ENCODE data around the gene LRRC45. TPM values are rescaled to one million over a fixed set of nuclear protein-coding genes. Genes with fewer than 3 reads are reported as not detected.
A peak's percentile ranks its signal among the peaks of the same experiment; 100 is the strongest.

The LRRC45 gene
- total and polyA plus RNA-seq, 2 experiments from 2014 or later: 16.1 to 40.7 TPM

DNA sequence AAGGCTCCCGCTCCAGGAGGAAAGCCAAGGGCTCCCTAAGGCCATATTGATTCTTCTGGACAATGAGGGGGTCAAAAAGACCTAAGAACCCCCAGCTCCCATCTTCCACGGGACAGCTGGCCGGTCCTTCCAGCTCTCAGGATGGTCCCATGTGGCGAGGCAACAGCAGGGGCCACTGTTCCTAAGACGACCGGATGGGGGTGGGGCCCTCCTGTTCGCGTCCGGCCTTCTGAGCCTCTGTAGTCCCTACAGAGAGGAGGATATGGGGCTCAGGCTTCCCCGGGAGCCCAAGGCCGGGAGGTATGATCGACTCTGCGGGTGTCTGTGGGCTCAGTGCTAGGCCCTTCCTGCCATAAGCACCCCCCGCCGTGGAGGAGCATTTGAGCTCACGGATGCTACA is 20.4 kb downstream of the LRRC45 start:
- Histone ChIP-seq H3K36me3 (ENCODE audit: insufficient read depth) (no peaks in the 10 kb centered on the region), H2AFZ (peak overlapping the region; percentile 59; the same call in 1 of the 2 replicates), H3K4me2 (no peak overlapping the region), H3K27me3 (ENCODE audit: insufficient read depth) (no peaks in the 10 kb centered on the region), H3K4me1 (ENCODE audit: insufficient read depth) (no peaks in the 10 kb centered on the region), H3F3A (replicated peaks; ENCODE audit: low read depth) (no peaks in the 10 kb centered on the region), H3K27ac (ENCODE audit: low read depth) (no peak overlapping the region), H3K79me2 (replicated peaks; ENCODE audit: insufficient read depth) (no peaks in the 10 kb centered on the region), H3K9me2 (ENCODE audit: insufficient read depth) (no peaks in the 10 kb centered on the region), H3K4me3 (no peak overlapping the region), H4K20me1 (replicated peaks; ENCODE audit: insufficient read depth) (no peaks in the 10 kb centered on the region)
- TF ChIP-seq STAT1 (IDR thresholded peaks at IDR 0.05; ENCODE audit: unreplicated experiment) (no peak), CREB1 (CRISPR knock-in tag; IDR thresholded peaks at IDR 0.05; ENCODE audit: low read depth) (no peak), NANOG (IDR thresholded peaks at IDR 0.05; ENCODE audit: borderline replicate concordance) (no peak), EZH2phosphoT487 (IDR thresholded peaks at IDR 0.05; ENCODE audit: unreplicated experiment) (no peak), EZH2 (IDR thresholded peaks at IDR 0.05; ENCODE audit: low read depth, unreplicated experiment) (no peak), ZNF331 (CRISPR knock-in tag; IDR thresholded peaks at IDR 0.05; ENCODE audit: low read depth) (no peak), JUNB (IDR thresholded peaks at IDR 0.05; ENCODE audit: unreplicated experiment) (no peak)
- TF ChIP-seq, protein P1, sequence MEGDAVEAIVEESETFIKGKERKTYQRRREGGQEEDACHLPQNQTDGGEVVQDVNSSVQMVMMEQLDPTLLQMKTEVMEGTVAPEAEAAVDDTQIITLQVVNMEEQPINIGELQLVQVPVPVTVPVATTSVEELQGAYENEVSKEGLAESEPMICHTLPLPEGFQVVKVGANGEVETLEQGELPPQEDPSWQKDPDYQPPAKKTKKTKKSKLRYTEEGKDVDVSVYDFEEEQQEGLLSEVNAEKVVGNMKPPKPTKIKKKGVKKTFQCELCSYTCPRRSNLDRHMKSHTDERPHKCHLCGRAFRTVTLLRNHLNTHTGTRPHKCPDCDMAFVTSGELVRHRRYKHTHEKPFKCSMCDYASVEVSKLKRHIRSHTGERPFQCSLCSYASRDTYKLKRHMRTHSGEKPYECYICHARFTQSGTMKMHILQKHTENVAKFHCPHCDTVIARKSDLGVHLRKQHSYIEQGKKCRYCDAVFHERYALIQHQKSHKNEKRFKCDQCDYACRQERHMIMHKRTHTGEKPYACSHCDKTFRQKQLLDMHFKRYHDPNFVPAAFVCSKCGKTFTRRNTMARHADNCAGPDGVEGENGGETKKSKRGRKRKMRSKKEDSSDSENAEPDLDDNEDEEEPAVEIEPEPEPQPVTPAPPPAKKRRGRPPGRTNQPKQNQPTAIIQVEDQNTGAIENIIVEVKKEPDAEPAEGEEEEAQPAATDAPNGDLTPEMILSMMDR (conservative IDR thresholded peaks at IDR 0.05; ENCODE audit: low read depth in 2 of 2): no peak
- TF ChIP-seq, protein P2, sequence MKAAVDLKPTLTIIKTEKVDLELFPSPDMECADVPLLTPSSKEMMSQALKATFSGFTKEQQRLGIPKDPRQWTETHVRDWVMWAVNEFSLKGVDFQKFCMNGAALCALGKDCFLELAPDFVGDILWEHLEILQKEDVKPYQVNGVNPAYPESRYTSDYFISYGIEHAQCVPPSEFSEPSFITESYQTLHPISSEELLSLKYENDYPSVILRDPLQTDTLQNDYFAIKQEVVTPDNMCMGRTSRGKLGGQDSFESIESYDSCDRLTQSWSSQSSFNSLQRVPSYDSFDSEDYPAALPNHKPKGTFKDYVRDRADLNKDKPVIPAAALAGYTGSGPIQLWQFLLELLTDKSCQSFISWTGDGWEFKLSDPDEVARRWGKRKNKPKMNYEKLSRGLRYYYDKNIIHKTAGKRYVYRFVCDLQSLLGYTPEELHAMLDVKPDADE (IDR thresholded peaks at IDR 0.05): no peak
- TF ChIP-seq, protein P3, sequence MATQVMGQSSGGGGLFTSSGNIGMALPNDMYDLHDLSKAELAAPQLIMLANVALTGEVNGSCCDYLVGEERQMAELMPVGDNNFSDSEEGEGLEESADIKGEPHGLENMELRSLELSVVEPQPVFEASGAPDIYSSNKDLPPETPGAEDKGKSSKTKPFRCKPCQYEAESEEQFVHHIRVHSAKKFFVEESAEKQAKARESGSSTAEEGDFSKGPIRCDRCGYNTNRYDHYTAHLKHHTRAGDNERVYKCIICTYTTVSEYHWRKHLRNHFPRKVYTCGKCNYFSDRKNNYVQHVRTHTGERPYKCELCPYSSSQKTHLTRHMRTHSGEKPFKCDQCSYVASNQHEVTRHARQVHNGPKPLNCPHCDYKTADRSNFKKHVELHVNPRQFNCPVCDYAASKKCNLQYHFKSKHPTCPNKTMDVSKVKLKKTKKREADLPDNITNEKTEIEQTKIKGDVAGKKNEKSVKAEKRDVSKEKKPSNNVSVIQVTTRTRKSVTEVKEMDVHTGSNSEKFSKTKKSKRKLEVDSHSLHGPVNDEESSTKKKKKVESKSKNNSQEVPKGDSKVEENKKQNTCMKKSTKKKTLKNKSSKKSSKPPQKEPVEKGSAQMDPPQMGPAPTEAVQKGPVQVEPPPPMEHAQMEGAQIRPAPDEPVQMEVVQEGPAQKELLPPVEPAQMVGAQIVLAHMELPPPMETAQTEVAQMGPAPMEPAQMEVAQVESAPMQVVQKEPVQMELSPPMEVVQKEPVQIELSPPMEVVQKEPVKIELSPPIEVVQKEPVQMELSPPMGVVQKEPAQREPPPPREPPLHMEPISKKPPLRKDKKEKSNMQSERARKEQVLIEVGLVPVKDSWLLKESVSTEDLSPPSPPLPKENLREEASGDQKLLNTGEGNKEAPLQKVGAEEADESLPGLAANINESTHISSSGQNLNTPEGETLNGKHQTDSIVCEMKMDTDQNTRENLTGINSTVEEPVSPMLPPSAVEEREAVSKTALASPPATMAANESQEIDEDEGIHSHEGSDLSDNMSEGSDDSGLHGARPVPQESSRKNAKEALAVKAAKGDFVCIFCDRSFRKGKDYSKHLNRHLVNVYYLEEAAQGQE (IDR thresholded peaks at IDR 0.05; ENCODE audit: unreplicated experiment): no peak
- Mint-ChIP-seq H3K9me3 (no peaks in the 10 kb centered on the region; the same call in 2 of the 3 replicates), H3K4me3 (no peak overlapping the region), H3K4me1 (peaks cover 17% of the 10 kb centered on the region), H3K36me3 (ENCODE audit: low read depth) (peaks cover 6% of the 10 kb centered on the region), H3K27me3 (ENCODE audit: insufficient read depth, low read depth, poor library complexity) (peaks cover 15% of the 10 kb centered on the region), H3K27ac (no peak overlapping the region)
- ATAC-seq (peak; percentile 81), DNase-seq (ENCODE audit: low spot score) (peak; percentile 69)
